H9 (cell line): ENCODE measurements around the gene TNFRSF1B. TPM values are rescaled to one million over a fixed set of nuclear protein-coding genes. Genes with fewer than 3 reads are reported as not detected.
A peak's percentile ranks its signal among the peaks of the same experiment; 100 is the strongest.

ENCODE experiments used
- DNase-seq: peaks from one replicate; pipeline ENCODE4 v3.0.0-alpha.2; 2017
- H2AFZ ChIP-seq: one replicate; pipeline ENCODE4 v1.6.1; 2013; ENCODE audit warnings: mild to moderate bottlenecking, low read length, control low read depth, moderate library complexity
- H2AK5ac ChIP-seq: 2 replicates; pipeline ENCODE4 v1.6.1; 2013; ENCODE audit warnings: low read length, control low read depth, mixed read lengths; ENCODE audit not compliant: insufficient read length
- H2BK120ac ChIP-seq: one replicate; pipeline ENCODE4 v1.6.1; 2013; ENCODE audit warnings: low read depth, mild to moderate bottlenecking, low read length, control low read depth, inconsistent platforms; ENCODE audit not compliant: poor library complexity, severe bottlenecking
- H2BK12ac ChIP-seq: 2 replicates; pipeline ENCODE4 v1.6.1; 2013; ENCODE audit warnings: low read length, control low read depth, mixed read lengths, low read depth; ENCODE audit not compliant: insufficient read length
- H2BK15ac ChIP-seq: 2 replicates; pipeline ENCODE4 v1.6.1; 2013; ENCODE audit warnings: low read depth, low read length, control low read depth
- H2BK20ac ChIP-seq: one replicate; pipeline ENCODE4 v1.6.1; 2013; ENCODE audit warnings: low read depth, mild to moderate bottlenecking, low read length, control low read depth, inconsistent platforms; ENCODE audit not compliant: poor library complexity, severe bottlenecking
- H2BK5ac ChIP-seq: 2 replicates; pipeline ENCODE4 v1.6.1; 2013; ENCODE audit warnings: low read length, control low read depth, mixed read lengths; ENCODE audit not compliant: insufficient read length
- H3K14ac ChIP-seq: 2 replicates; pipeline ENCODE4 v1.6.1; 2013; ENCODE audit warnings: low read length, control low read depth; ENCODE audit not compliant: insufficient read depth
- H3K18ac ChIP-seq: 2 replicates; pipeline ENCODE4 v1.6.1; 2013; ENCODE audit warnings: low read depth, mild to moderate bottlenecking, mixed read lengths, low read length, control low read depth; ENCODE audit not compliant: insufficient read length
- H3K23ac ChIP-seq: 2 replicates; pipeline ENCODE4 v1.6.1; 2013; ENCODE audit warnings: low read length, control low read depth, mixed read lengths, low read depth; ENCODE audit not compliant: insufficient read length
- H3K23me2 ChIP-seq: 2 replicates; pipeline ENCODE4 v1.6.1; 2013; ENCODE audit warnings: low read depth, mild to moderate bottlenecking, mixed read lengths, low read length, control low read depth; ENCODE audit not compliant: insufficient read length, poor library complexity, severe bottlenecking
- H3K27ac ChIP-seq: 2 replicates; pipeline ENCODE4 v1.5.1; 2013; ENCODE audit warnings: low read length, control low read depth, mixed read lengths, low read depth; ENCODE audit not compliant: insufficient read length
- H3K27me3 ChIP-seq: 2 replicates; pipeline ENCODE4 v1.6.1; 2013; ENCODE audit warnings: low read length, control low read depth, inconsistent platforms; ENCODE audit not compliant: insufficient read depth
- H3K4ac ChIP-seq: 2 replicates; pipeline ENCODE4 v1.6.1; 2013; ENCODE audit warnings: low read depth, mild to moderate bottlenecking, control low read depth, inconsistent platforms, low read length, moderate library complexity
- H3K4me1 ChIP-seq: 2 replicates; pipeline ENCODE4 v1.6.1; 2013; ENCODE audit warnings: low read length, control low read depth, inconsistent platforms; ENCODE audit not compliant: insufficient read depth
- H3K4me2 ChIP-seq: 2 replicates; pipeline ENCODE4 v1.6.1; 2013; ENCODE audit warnings: low read length, control low read depth, mixed read lengths; ENCODE audit not compliant: insufficient read length, insufficient read depth
- H3K56ac ChIP-seq: 2 replicates; pipeline ENCODE4 v1.6.1; 2013; ENCODE audit warnings: low read depth, mild to moderate bottlenecking, mixed read lengths, low read length, control low read depth; ENCODE audit not compliant: insufficient read length
- H3K79me1 ChIP-seq: 2 replicates; pipeline ENCODE4 v1.6.1; 2013; ENCODE audit warnings: low read depth, mild to moderate bottlenecking, moderate library complexity, low read length, control low read depth, inconsistent platforms; ENCODE audit not compliant: insufficient read depth, poor library complexity, severe bottlenecking
- H3K79me2 ChIP-seq: 2 replicates; pipeline ENCODE4 v1.6.1; 2013; ENCODE audit warnings: low read length, control low read depth, inconsistent platforms; ENCODE audit not compliant: insufficient read depth
- H3K9ac ChIP-seq: 2 replicates; pipeline ENCODE4 v1.6.1; 2013; ENCODE audit warnings: low read length, control low read depth, mixed read lengths; ENCODE audit not compliant: insufficient read length; ENCODE audit errors: extremely low read depth
- H3K9me3 ChIP-seq: one replicate; pipeline ENCODE4 v1.6.1; 2013; ENCODE audit warnings: low read depth, low read length, inconsistent platforms; ENCODE audit not compliant: control insufficient read depth
- H3T11ph ChIP-seq: one replicate; pipeline ENCODE4 v1.6.1; 2013; ENCODE audit warnings: mild to moderate bottlenecking, low read length, control low read depth, inconsistent platforms
- H4K20me1 ChIP-seq: one replicate; pipeline ENCODE4 v1.6.1; 2013; ENCODE audit not compliant: control insufficient read depth, insufficient read length, insufficient read depth
- H4K5ac ChIP-seq: 2 replicates; pipeline ENCODE4 v1.6.1; 2013; ENCODE audit warnings: low read depth, mild to moderate bottlenecking, mixed read lengths, low read length, control low read depth; ENCODE audit not compliant: insufficient read length
- H4K8ac ChIP-seq: replicated peaks from 2 replicates; pipeline ENCODE4 v1.6.1; 2013; ENCODE audit warnings: low read length, control low read depth, mixed read lengths, low read depth; ENCODE audit not compliant: insufficient read length
- H4K91ac ChIP-seq: 2 replicates; pipeline ENCODE4 v1.6.1; 2013; ENCODE audit warnings: low read depth, mild to moderate bottlenecking, moderate library complexity, mixed read lengths, low read length, control low read depth; ENCODE audit not compliant: insufficient read length
- H3K27ac Mint-ChIP-seq, 3 experiments: 2 replicates in 2 of 3; 3 replicates in 1 of 3; pipeline ENCODE4 v1.8.0; 2020 to 2021; ENCODE audit warnings: mixed read lengths in 3 of 3, mild to moderate bottlenecking in 1 of 3, moderate library complexity in 1 of 3
- H3K27me3 Mint-ChIP-seq: 2 replicates; pipeline ENCODE4 v1.8.0; 2021; ENCODE audit warnings: low read depth, mild to moderate bottlenecking, moderate library complexity, mixed read lengths
- H3K36me3 Mint-ChIP-seq, 3 experiments: 2 replicates in 2 of 3; 3 replicates in 1 of 3; pipeline ENCODE4 v1.8.0; 2020 to 2021; ENCODE audit warnings: low read depth in 3 of 3, mixed read lengths in 3 of 3; ENCODE audit not compliant: insufficient read depth in 1 of 3
- H3K4me1 Mint-ChIP-seq, 2 experiments: 2 replicates each; pipeline ENCODE4 v1.8.0; 2020; ENCODE audit warnings: mixed read lengths in 2 of 2
- H3K4me3 Mint-ChIP-seq, 2 experiments: 2 replicates in 1 of 2; 3 replicates in 1 of 2; pipeline ENCODE4 v1.8.0; 2020 to 2021; ENCODE audit warnings: mild to moderate bottlenecking in 2 of 2, mixed read lengths in 2 of 2, moderate library complexity in 1 of 2
- H3K9me3 Mint-ChIP-seq, 2 experiments: 2 replicates in 1 of 2; 3 replicates in 1 of 2; pipeline ENCODE4 v1.8.0; 2020; ENCODE audit warnings: mild to moderate bottlenecking in 2 of 2, mixed read lengths in 2 of 2, moderate library complexity in 1 of 2
- CTCF ChIP-seq: fragments of 200-600 bp; sonication (generic); conservative IDR thresholded peaks from 3 replicates; pipeline ENCODE4 v1.8.0; 2021; ENCODE audit warnings: antibody characterized with exemption, mild to moderate bottlenecking
- WGBS: extraction: QIAGEN DNeasy Blood & Tissue Kit; methylation state at CpG from one replicate; pipeline ENCODE4 v1.1.7; 2013; ENCODE audit warnings: missing lambda C conversion rate, low lambda C conversion rate, mixed read lengths; ENCODE audit not compliant: insufficient read length; ENCODE audit errors: extremely low coverage; 5-methylcytosine and 5-hydroxymethylcytosine counted together
- total RNA-seq: library from RNA; stranded (reverse); gene quantifications from 2 replicates; pipeline ENCODE4 v1.2.1, GENCODE V29; 2021

Gene TNFRSF1B
- total RNA-seq, 1 experiment from 2014 or later, result 0.57 TPM

GRCh38 chr1:12251442-12251841, 84.7 kb downstream of the TNFRSF1B start:
- Mint-ChIP-seq H3K36me3 (peaks cover 14 to 42% (median 30%) of the 10 kb centered on the region in 3 experiments; a peak in 6 of 7 replicates), H3K4me1 (peaks cover 15 to 17% of the 10 kb centered on the region in 2 experiments), H3K9me3 (no peaks in the 10 kb centered on the region), H3K4me3 (no peak overlapping the region), H3K27ac (peak overlapping the region in 1 of 3 experiments; percentile 8; a peak in 1 of 7 replicates), H3K27me3 (no peaks in the 10 kb centered on the region)
- no peak overlapping the region for H4K8ac ChIP-seq
- H3K4me1 ChIP-seq, result peaks cover 8% of the 10 kb centered on the region; the same call in 1 of the 2 replicates
- no peak overlapping the region for H2BK20ac ChIP-seq
- H3K79me2 ChIP-seq, result no peaks in the 10 kb centered on the region
- no peak for TF ChIP-seq CTCF
- no peak overlapping the region for H4K5ac ChIP-seq
- no peak overlapping the region for H2BK5ac ChIP-seq
- H3K4me2 ChIP-seq, result no peak overlapping the region
- H3K9ac ChIP-seq, result no peak overlapping the region
- no peak overlapping the region for H3K4ac ChIP-seq
- no peak overlapping the region for H2AFZ ChIP-seq
- H2BK12ac ChIP-seq, result no peak overlapping the region
- no peak overlapping the region for H2BK15ac ChIP-seq
- no peak overlapping the region for H2AK5ac ChIP-seq
- H4K91ac ChIP-seq, result no peak overlapping the region
- WGBS, result no CpG with 5 or more reads among the region's 5 CpGs
- no peak overlapping the region for H3K56ac ChIP-seq
- no peak for DNase-seq
- no peaks in the 10 kb centered on the region for H3K9me3 ChIP-seq
- no peak overlapping the region for H3K18ac ChIP-seq
- no peak overlapping the region for H3K14ac ChIP-seq
- H3K23ac ChIP-seq, result no peak overlapping the region
- no peaks in the 10 kb centered on the region for H3K23me2 ChIP-seq
- no peaks in the 10 kb centered on the region for H4K20me1 ChIP-seq
- H3T11ph ChIP-seq, result no peak overlapping the region
- H3K79me1 ChIP-seq, result no peaks in the 10 kb centered on the region
- no peak overlapping the region for H2BK120ac ChIP-seq
- no peak overlapping the region for H3K27ac ChIP-seq
- H3K27me3 ChIP-seq, result no peaks in the 10 kb centered on the region
